ENCODE results near the gene THSD7B.

DNA sequence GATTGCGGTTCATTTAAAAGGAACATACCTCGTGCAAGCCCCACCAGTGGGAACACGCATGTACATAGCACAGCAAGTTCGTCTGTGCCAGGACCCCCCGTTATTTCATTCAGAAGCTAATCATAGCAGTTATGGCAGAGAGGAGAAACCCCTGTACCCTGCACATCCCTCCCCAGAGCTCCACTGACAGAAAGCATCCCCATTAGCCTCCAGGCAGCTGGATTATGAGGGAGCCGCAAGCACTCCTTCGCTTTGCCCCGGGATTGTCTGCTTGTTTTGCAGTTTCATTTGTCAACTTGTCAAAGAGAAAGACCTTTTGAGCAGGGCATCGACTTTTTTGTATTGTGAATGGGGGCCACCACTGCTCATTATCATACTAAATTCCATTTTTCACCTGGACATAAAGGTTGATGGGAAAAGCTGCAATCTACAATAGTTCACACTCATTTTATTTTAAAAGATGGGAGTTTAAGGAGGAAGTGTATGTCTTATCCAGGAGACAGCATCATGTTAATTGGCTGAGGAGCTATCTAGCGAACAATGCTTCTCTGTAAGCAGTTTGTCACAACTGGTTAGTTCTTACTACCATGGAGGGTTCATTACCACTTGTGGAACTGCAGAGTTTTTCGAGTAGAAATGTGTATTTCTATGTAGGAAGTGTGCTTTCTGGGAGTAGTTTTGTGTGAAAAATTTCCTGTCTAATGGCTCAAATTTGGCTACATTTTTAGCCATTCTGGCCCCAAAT lies 255.3 kb downstream of the THSD7B start:
- TF ChIP-seq, protein P1, sequence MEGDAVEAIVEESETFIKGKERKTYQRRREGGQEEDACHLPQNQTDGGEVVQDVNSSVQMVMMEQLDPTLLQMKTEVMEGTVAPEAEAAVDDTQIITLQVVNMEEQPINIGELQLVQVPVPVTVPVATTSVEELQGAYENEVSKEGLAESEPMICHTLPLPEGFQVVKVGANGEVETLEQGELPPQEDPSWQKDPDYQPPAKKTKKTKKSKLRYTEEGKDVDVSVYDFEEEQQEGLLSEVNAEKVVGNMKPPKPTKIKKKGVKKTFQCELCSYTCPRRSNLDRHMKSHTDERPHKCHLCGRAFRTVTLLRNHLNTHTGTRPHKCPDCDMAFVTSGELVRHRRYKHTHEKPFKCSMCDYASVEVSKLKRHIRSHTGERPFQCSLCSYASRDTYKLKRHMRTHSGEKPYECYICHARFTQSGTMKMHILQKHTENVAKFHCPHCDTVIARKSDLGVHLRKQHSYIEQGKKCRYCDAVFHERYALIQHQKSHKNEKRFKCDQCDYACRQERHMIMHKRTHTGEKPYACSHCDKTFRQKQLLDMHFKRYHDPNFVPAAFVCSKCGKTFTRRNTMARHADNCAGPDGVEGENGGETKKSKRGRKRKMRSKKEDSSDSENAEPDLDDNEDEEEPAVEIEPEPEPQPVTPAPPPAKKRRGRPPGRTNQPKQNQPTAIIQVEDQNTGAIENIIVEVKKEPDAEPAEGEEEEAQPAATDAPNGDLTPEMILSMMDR (IDR thresholded peaks at IDR 0.05; ENCODE audit: low read length) = no peak
- TF ChIP-seq EZH2 (IDR thresholded peaks at IDR 0.05; ENCODE audit: borderline replicate concordance, low read length) = no peak
